Endothelial cell of umbilical vein (primary cell): Measurements from ENCODE around the gene VKORC1. TPM values are rescaled to one million over a fixed set of nuclear protein-coding genes. Genes with fewer than 3 reads are reported as not detected.

Experiments used
- BruUV-seq: library from RNA; stranded (reverse); fragments of 400-500 nt; replicated peaks from 2 replicates; lab custom pipeline; 2021; lab: Mats Ljungman, UMichigan
- CTCF ChIA-PET: fragments of 300-600, 350-600 bp; sonication (Branson Sonifier 250); formaldehyde crosslinking; loops from one replicate; lab custom pipeline; 2021; ENCODE audit warnings: antibody characterized with exemption, inconsistent platforms; lab: Charles Lee
- POLR2A ChIA-PET: fragments of 300-600, 350-600 bp; sonication (Branson Sonifier 250); formaldehyde crosslinking; loops from one replicate; lab custom pipeline; 2021; ENCODE audit warnings: antibody characterized with exemption, inconsistent platforms; lab: Charles Lee
- DNase-seq: peaks from one replicate; pipeline ENCODE4 v3.0.0-alpha.2; 2011; ENCODE audit warnings: low read depth, low spot score
- FAIRE-seq: peaks from 2 replicates; lab custom pipeline; 2011; peaks lifted over from hg19 to GRCh38; lab: Jason Lieb, UNC
- H2AFZ ChIP-seq: 2 replicates; pipeline ENCODE4 v1.6.0; 2012; ENCODE audit warnings: low read depth, low read length, control low read depth, inconsistent platforms
- H3K27ac ChIP-seq: 2 replicates; pipeline ENCODE4 v1.5.1; 2011; ENCODE audit warnings: low read depth, mild to moderate bottlenecking, control low read depth, low read length, moderate library complexity; ENCODE audit not compliant: insufficient read depth
- H3K27me3 ChIP-seq, 2 experiments: 2 replicates each; pipeline versions ENCODE4 v1.6.0 to v1.6.1; 2011; ENCODE audit warnings: low read length in 2 of 2, mixed read lengths in 1 of 2; ENCODE audit not compliant: control insufficient read depth in 2 of 2, insufficient read depth in 2 of 2
- H3K36me3 ChIP-seq, 2 experiments: 2 replicates in 1 of 2; 3 replicates in 1 of 2; pipeline ENCODE4 v1.5.1; 2011; ENCODE audit warnings: low read length in 2 of 2, mild to moderate bottlenecking in 1 of 2, moderate library complexity in 1 of 2; ENCODE audit not compliant: control insufficient read depth in 2 of 2, insufficient read depth in 2 of 2; ENCODE audit errors: extremely low read depth in 1 of 2
- H3K4me1 ChIP-seq: 3 replicates; pipeline ENCODE4 v1.5.1; 2011; ENCODE audit warnings: mild to moderate bottlenecking, low read length; ENCODE audit not compliant: control insufficient read depth, insufficient read depth; ENCODE audit errors: extremely low read depth
- H3K4me2 ChIP-seq: 2 replicates; pipeline ENCODE4 v1.6.1; 2011; ENCODE audit warnings: low read length, control low read depth, mixed read lengths; ENCODE audit not compliant: insufficient read depth
- H3K4me3 ChIP-seq, 3 experiments: fragments of 200-600 bp in 1 of 3; sonication (generic), shearing (Covaris generic) in 1 of 3; replicated peaks in 1 of 3; 2 replicates each; pipeline ENCODE4 v1.5.1; 2011 to 2016; ENCODE audit warnings: control low read depth in 3 of 3, low read length in 3 of 3, mild to moderate bottlenecking in 2 of 3, inconsistent platforms in 1 of 3, low read depth in 1 of 3, moderate library complexity in 1 of 3; ENCODE audit not compliant: insufficient read depth in 1 of 3
- H3K79me2 ChIP-seq: 2 replicates; pipeline ENCODE4 v1.6.0; 2012; ENCODE audit warnings: low read length, inconsistent platforms; ENCODE audit not compliant: control insufficient read depth, insufficient read depth
- H3K9ac ChIP-seq: replicated peaks from 2 replicates; pipeline ENCODE3; 2011; ENCODE audit warnings: low read length, control low read depth; ENCODE audit not compliant: insufficient read depth; ENCODE audit errors: extremely low read depth
- H3K9me1 ChIP-seq: replicated peaks from 3 replicates; pipeline ENCODE4 v1.6.0; 2011; ENCODE audit warnings: mild to moderate bottlenecking, low read length; ENCODE audit not compliant: control insufficient read depth, insufficient read depth; ENCODE audit errors: extremely low read depth
- H3K9me3 ChIP-seq: replicated peaks from 2 replicates; pipeline ENCODE4 v1.5.1; 2012; ENCODE audit warnings: low read length, inconsistent platforms; ENCODE audit not compliant: control insufficient read depth, insufficient read depth
- H4K20me1 ChIP-seq: replicated peaks from 2 replicates; pipeline ENCODE3; 2011; ENCODE audit warnings: mild to moderate bottlenecking, low read length; ENCODE audit not compliant: control insufficient read depth, insufficient read depth; ENCODE audit errors: extremely low read depth
- EZH2 ChIP-seq: IDR thresholded peaks from 2 replicates; pipeline ENCODE4 v1.6.1; 2012; ENCODE audit warnings: borderline replicate concordance, low read depth, mild to moderate bottlenecking, moderate library complexity, low read length, inconsistent platforms; ENCODE audit not compliant: severe bottlenecking
- GATA2 ChIP-seq: IDR thresholded peaks from 2 replicates; pipeline ENCODE4 v1.7.0; 2011; ENCODE audit warnings: low read depth, mild to moderate bottlenecking, moderate library complexity, mixed read lengths, low read length; ENCODE audit not compliant: insufficient read length, insufficient read depth
- JUN ChIP-seq: IDR thresholded peaks from 2 replicates; pipeline ENCODE4 v1.6.1; 2011; ENCODE audit warnings: borderline replicate concordance, low read depth; ENCODE audit not compliant: insufficient read length, insufficient read depth
- MYC ChIP-seq: IDR thresholded peaks from one replicate; pipeline ENCODE4 v1.6.1; 2011; ENCODE audit warnings: mild to moderate bottlenecking, low read depth, low read length
- POLR2A ChIP-seq: IDR thresholded peaks from 2 replicates; pipeline ENCODE4 v1.6.1; 2012; ENCODE audit warnings: low read depth, mild to moderate bottlenecking, control low read depth, low read length
- POLR2AphosphoS5 ChIP-seq: IDR thresholded peaks from 2 replicates; pipeline ENCODE4 v1.6.1; 2012; ENCODE audit warnings: low read depth, mild to moderate bottlenecking, control low read depth, low read length, moderate library complexity; ENCODE audit not compliant: insufficient read depth
- dilution Hi-C: fragments of 300-500 bp; cut with MboI; formaldehyde crosslinking; loops from one replicate; pipeline ENCODE4 v1.15.0; 2019; ENCODE audit warnings: low sequenced_read_pairs; ENCODE audit not compliant: extremely low pct_ligation_motif_present
- intact Hi-C: fragments of 100-400 bp; cut with micrococcal nuclease; formaldehyde crosslinking; loops from one replicate; pipeline ENCODE4 v1.10.0; 2022
- polyA plus RNA-seq, 4 experiments: library from polyadenylated mRNA; depleted of rRNA in 3 of 4; stranded (reverse) in 3 of 4; unstranded in 1 of 4; fragments of >200 nt; gene quantifications; 2 replicates each; pipeline versions ENCODE4 v1.2.1 to v1.2.3, GENCODE V29; 2011 to 2012; ENCODE audit warnings: missing spikeins in 1 of 4
- total RNA-seq: library from RNA; stranded (reverse); gene quantifications from 2 replicates; pipeline ENCODE4 v1.2.3, GENCODE V29; 2021
- TF ChIP-seq, protein P1 (sequence below): IDR thresholded peaks from 2 replicates; pipeline ENCODE4 v1.6.1; 2011; ENCODE audit not compliant: insufficient read depth, insufficient read length
- TF ChIP-seq, protein P2 (sequence below), 2 donors: IDR thresholded peaks; 1 replicate in 1 of 2; 2 replicates in 1 of 2; pipeline ENCODE4 v1.5.1; 2011; ENCODE audit warnings: low read length in 2 of 2, mild to moderate bottlenecking in 2 of 2, moderate library complexity in 2 of 2, control low read depth in 1 of 2, inconsistent platforms in 1 of 2, low read depth in 1 of 2; ENCODE audit not compliant: insufficient read depth in 1 of 2; ENCODE audit errors: extremely low read depth in 1 of 2

The VKORC1 gene
- total and polyA plus RNA-seq, 2 donors (not counting 3 experiments of a cell fraction or from before 2014, with no cell fraction given) = 93.5 to 586 TPM

DNA sequence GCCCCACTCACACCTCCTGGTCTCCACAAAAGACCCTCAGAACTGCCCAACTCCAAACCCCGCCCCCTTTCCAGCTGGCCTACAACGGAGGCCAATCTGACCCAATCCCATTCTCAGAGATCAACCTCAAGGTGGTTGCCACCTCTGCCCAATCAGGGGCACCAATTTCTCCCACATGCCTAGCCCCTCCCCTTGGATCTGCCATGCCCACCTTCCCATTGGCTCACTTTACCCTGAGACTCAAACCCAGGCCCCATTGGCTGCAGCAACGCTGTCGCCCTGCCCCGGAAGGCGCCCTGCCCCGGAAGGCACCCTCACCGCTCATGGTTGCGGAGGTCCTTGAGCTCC, 31.1 kb downstream of the VKORC1 start:
- H3K27me3 ChIP-seq = no peaks in the 10 kb centered on the region
- no peak overlapping the region for H3K4me3 ChIP-seq
- intact Hi-C loops (no loop called here), dilution Hi-C loops (no loop called here)
- TF ChIP-seq, protein P1, sequence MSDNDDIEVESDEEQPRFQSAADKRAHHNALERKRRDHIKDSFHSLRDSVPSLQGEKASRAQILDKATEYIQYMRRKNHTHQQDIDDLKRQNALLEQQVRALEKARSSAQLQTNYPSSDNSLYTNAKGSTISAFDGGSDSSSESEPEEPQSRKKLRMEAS = no peak
- TF ChIP-seq, protein P2, sequence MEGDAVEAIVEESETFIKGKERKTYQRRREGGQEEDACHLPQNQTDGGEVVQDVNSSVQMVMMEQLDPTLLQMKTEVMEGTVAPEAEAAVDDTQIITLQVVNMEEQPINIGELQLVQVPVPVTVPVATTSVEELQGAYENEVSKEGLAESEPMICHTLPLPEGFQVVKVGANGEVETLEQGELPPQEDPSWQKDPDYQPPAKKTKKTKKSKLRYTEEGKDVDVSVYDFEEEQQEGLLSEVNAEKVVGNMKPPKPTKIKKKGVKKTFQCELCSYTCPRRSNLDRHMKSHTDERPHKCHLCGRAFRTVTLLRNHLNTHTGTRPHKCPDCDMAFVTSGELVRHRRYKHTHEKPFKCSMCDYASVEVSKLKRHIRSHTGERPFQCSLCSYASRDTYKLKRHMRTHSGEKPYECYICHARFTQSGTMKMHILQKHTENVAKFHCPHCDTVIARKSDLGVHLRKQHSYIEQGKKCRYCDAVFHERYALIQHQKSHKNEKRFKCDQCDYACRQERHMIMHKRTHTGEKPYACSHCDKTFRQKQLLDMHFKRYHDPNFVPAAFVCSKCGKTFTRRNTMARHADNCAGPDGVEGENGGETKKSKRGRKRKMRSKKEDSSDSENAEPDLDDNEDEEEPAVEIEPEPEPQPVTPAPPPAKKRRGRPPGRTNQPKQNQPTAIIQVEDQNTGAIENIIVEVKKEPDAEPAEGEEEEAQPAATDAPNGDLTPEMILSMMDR (IDR thresholded peaks at IDR 0.05; ENCODE audit: extremely low read depth in 1 of 2, insufficient read depth in 1 of 2, low read depth in 1 of 2, low read length in 2 of 2) = no peak
- TF ChIP-seq POLR2AphosphoS5 (no peak), POLR2A (no peak), EZH2 (no peak), MYC (no peak), GATA2 (no peak), JUN (no peak)
- no peak overlapping the region for H3K4me2 ChIP-seq
- ChIA-PET POLR2A (no interaction called here), CTCF (interaction anchor here (1.6 kb wide), 1 partner anchor 79 kb away, joined by 5 read pairs; no protein-coding TSS in a partner anchor)
- no peaks in the 10 kb centered on the region for H4K20me1 ChIP-seq
- peaks cover 0 to 17% of the 10 kb centered on the region in 2 experiments for H3K36me3 ChIP-seq
- no peak for FAIRE-seq
- H3K79me2 ChIP-seq = peaks cover 13% of the 10 kb centered on the region
- no peak overlapping the region for H3K27ac ChIP-seq
- no peak overlapping the region for H2AFZ ChIP-seq
- no peak overlapping the region for H3K9ac ChIP-seq
- no peak for DNase-seq
- H3K9me1 ChIP-seq = no peaks in the 10 kb centered on the region
- H3K9me3 ChIP-seq = no peaks in the 10 kb centered on the region
- no TSS peak for BruUV-seq
- peaks cover 10% of the 10 kb centered on the region for H3K4me1 ChIP-seq
